Ovary (tissue), 3 donors: ENCODE results near the gene HTRA1.

Source experiments
- EP300 ChIP-seq: sonication (generic); formaldehyde crosslinking; IDR thresholded peaks from one replicate; pipeline ENCODE4 v1.6.1; 2017; ENCODE audit warnings: antibody characterized with exemption
- POLR2A ChIP-seq: fragments of 450-650 bp; IDR thresholded peaks from one replicate; pipeline ENCODE4 v1.6.1; 2017; ENCODE audit warnings: antibody characterized with exemption, mild to moderate bottlenecking, moderate library complexity
- TF ChIP-seq, protein P1 (sequence below), 3 donors: fragments of 450-650 bp in 2 of 3; fragments of 200-600 bp in 1 of 3; IDR thresholded peaks; one replicate each; pipeline versions ENCODE4 v1.5.1 to v1.8.0; 2016 to 2022; ENCODE audit warnings: antibody characterized with exemption in 3 of 3, mild to moderate bottlenecking in 1 of 3
- donor health status: DM: no; HTN: no; CAD: no.

GRCh38 chr10:122554131-122555036, 93.0 kb downstream of the HTRA1 start:
- no peak for TF ChIP-seq POLR2A
- TF ChIP-seq, protein P1, sequence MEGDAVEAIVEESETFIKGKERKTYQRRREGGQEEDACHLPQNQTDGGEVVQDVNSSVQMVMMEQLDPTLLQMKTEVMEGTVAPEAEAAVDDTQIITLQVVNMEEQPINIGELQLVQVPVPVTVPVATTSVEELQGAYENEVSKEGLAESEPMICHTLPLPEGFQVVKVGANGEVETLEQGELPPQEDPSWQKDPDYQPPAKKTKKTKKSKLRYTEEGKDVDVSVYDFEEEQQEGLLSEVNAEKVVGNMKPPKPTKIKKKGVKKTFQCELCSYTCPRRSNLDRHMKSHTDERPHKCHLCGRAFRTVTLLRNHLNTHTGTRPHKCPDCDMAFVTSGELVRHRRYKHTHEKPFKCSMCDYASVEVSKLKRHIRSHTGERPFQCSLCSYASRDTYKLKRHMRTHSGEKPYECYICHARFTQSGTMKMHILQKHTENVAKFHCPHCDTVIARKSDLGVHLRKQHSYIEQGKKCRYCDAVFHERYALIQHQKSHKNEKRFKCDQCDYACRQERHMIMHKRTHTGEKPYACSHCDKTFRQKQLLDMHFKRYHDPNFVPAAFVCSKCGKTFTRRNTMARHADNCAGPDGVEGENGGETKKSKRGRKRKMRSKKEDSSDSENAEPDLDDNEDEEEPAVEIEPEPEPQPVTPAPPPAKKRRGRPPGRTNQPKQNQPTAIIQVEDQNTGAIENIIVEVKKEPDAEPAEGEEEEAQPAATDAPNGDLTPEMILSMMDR (IDR thresholded peaks at IDR 0.05) = no peak
- TF ChIP-seq EP300 = no peak
